ENCODE results near the gene IL3RA. TPM values are rescaled to one million over a fixed set of nuclear protein-coding genes. Genes with fewer than 3 reads are reported as not detected.
A peak's percentile ranks its signal among the peaks of the same experiment; 100 is the strongest.

Gene IL3RA
- 1 to 10 TPM; 1.5 to 8.3 (median 4.6) TPM for total RNA-seq
- 1 to 10 TPM; 3.4 to 7.0 (median 4.6) TPM for polyA plus RNA-seq
- long read RNA-seq, donor 1, transcript IL3RA-201 (12 exons, 1,706 nt): major isoform, 9 of 15 reads
- long read RNA-seq, donor 1, partial matches to known transcripts: 0 of 15 reads
- long read RNA-seq, donor 1, other reads (novel, unspliced or antisense): 6 of 15 reads
- long read RNA-seq, donor 2, partial matches to known transcripts: 0 of 4 reads
- long read RNA-seq, donor 2, other reads (novel, unspliced or antisense): 1 of 4 reads

GRCh38 chrX:1336331-1336943 is at the start of gene IL3RA:
Gene IL3RA, plus strand, starts transcription at chrX:1336785. Its CDS starts 4,981 bp downstream, at chrX:1341766.
- Histone ChIP-seq H3K36me3 (ENCODE audit: insufficient read depth in 1 of 2, low read depth in 1 of 2) (no peaks in the 10 kb centered on the region), H3K9me3 (peaks cover 11% of the 10 kb centered on the region), H3K27me3 (ENCODE audit: insufficient read depth in 3 of 3, low read length in 2 of 3) (peaks cover 0 to 2% (median 0%) of the 10 kb centered on the region in 3 donors), H3K4me3 (peak within 1 kb of the TSS; percentile 63), H3K4me1 (no peaks in the 10 kb centered on the region), H3K27ac (peak within 1 kb of the TSS; percentile 41)
- ATAC-seq: peak in 2 of 4 donors; percentile 46 to 51
- intact Hi-C loops (cut with DNase I): no loop called here
- peak in 1 of 2 donors; percentile 32 for DNase-seq
- WGBS, 3 donors: 24 to 31% (median 28%) methylated on average over 14 of the region's 14 CpGs
- TF ChIP-seq CTCF (IDR thresholded peaks at IDR 0.05): no peak

- no peak for TF ChIP-seq CTCF (IDR thresholded peaks at IDR 0.05)
- H3K9me3 ChIP-seq: no peaks in the 10 kb centered on the region
- no peak for DNase-seq
- H3K27me3 ChIP-seq (ENCODE audit: insufficient read depth in 3 of 3, low read length in 2 of 3): no peaks in the 10 kb centered on the region
- intact Hi-C loops (cut with DNase I): no loop called here
- no peak overlapping the region for H3K4me3 ChIP-seq
- no peak overlapping the region for H3K27ac ChIP-seq
- no peaks in the 10 kb centered on the region for H3K36me3 ChIP-seq (ENCODE audit: insufficient read depth in 1 of 2, low read depth in 1 of 2)
- WGBS, 3 donors: 72 to 85% (median 83%) methylated on average over 1 of the region's 1 CpG
- H3K4me1 ChIP-seq: no peaks in the 10 kb centered on the region
- ATAC-seq: no peak
Measured at GRCh38 chrX:1289535-1289934, 47.0 kb upstream of the IL3RA start.

- no peak for TF ChIP-seq CTCF (IDR thresholded peaks at IDR 0.05)
- Histone ChIP-seq H3K9me3 (no peaks in the 10 kb centered on the region), H3K27ac (no peak overlapping the region), H3K4me1 (no peaks in the 10 kb centered on the region), H3K36me3 (ENCODE audit: insufficient read depth in 1 of 2, low read depth in 1 of 2) (no peaks in the 10 kb centered on the region), H3K27me3 (ENCODE audit: insufficient read depth in 3 of 3, low read length in 2 of 3) (no peaks in the 10 kb centered on the region), H3K4me3 (no peak overlapping the region)
- no peak for DNase-seq
- no peak for ATAC-seq
- intact Hi-C loops (cut with DNase I): no loop called here
- 80 to 87% (median 85%) methylated on average over 9 of the region's 9 CpGs for WGBS, 3 donors
Measured at GRCh38 chrX:1291110-1291740, 45.4 kb upstream of the IL3RA start.

GRCh38 chrX:1292575-1293290 is 43.9 kb upstream of the IL3RA start:
- DNase-seq: no peak
- TF ChIP-seq CTCF (IDR thresholded peaks at IDR 0.05): no peak
- no peaks in the 10 kb centered on the region for H3K36me3 ChIP-seq (ENCODE audit: insufficient read depth in 1 of 2, low read depth in 1 of 2)
- no peak for ATAC-seq
- intact Hi-C loops (cut with DNase I): no loop called here
- 44 to 46% (median 45%) methylated on average over 22 of the region's 22 CpGs for whole genome bisulfite sequencing, 3 donors
- no peak overlapping the region for H3K4me3 ChIP-seq
- no peaks in the 10 kb centered on the region for H3K4me1 ChIP-seq
- no peaks in the 10 kb centered on the region for H3K9me3 ChIP-seq
- no peak overlapping the region for H3K27ac ChIP-seq
- no peaks in the 10 kb centered on the region for H3K27me3 ChIP-seq (ENCODE audit: insufficient read depth in 3 of 3, low read length in 2 of 3)

All from psoas muscle (tissue), 8 donors.